ENCODE data around the gene TP53.

DNA sequence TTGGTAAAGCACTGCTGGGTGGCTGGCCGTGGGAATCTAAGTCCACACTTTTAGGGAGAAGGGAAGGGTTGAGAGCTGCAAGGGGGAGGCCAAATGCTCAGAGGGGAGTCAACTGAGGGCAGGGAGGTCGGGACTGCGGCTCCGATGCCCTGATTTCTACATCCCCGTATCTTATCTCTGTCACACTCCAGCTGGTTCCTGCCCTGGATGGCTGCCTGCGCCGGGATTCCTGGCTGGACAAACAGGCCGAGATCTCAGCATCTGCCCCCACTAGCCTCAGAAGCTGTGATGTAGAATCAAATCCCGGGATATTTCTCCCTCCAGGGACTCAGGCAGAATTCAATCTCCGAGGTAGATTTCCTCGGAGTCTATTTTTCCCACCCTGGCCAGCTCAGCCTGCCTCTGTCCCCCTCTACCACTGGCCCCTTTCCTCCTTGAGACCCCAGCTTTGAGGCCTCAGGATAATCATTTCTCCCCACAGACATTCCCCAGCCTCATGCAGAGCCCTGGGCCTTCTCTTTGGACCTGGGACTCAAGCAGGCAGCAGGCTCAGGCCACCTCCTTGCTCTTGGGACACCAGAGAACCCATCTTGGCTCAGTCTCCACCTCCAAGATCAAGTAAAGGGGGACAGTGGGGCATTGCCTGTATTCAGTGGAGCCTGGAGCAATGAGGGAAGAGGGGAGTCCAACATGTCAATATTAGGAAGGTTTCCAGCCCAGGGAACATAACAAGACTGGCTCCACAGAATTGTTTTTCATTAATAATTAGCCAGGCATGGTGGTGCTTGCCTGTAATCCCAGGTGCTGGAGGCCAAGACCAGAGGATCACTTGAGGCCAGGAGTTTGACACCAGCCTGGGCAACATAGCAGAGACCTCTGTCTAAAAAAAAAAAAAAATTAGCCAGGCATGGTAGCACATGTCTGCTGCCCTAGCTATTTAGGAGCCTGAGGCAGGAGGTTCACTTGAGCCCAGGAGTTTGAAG lies 55.6 kb downstream of the TP53 start:
- TF ChIP-seq, protein P1, sequence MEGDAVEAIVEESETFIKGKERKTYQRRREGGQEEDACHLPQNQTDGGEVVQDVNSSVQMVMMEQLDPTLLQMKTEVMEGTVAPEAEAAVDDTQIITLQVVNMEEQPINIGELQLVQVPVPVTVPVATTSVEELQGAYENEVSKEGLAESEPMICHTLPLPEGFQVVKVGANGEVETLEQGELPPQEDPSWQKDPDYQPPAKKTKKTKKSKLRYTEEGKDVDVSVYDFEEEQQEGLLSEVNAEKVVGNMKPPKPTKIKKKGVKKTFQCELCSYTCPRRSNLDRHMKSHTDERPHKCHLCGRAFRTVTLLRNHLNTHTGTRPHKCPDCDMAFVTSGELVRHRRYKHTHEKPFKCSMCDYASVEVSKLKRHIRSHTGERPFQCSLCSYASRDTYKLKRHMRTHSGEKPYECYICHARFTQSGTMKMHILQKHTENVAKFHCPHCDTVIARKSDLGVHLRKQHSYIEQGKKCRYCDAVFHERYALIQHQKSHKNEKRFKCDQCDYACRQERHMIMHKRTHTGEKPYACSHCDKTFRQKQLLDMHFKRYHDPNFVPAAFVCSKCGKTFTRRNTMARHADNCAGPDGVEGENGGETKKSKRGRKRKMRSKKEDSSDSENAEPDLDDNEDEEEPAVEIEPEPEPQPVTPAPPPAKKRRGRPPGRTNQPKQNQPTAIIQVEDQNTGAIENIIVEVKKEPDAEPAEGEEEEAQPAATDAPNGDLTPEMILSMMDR (IDR thresholded peaks at IDR 0.05), result no peak
- no peak for TF ChIP-seq ZFX (IDR thresholded peaks at IDR 0.05; ENCODE audit: borderline replicate concordance)

Measured in 22Rv1 (cell line).